Lower leg skin (tissue), 4 donors: ENCODE measurements around the gene DUSP2. TPM values are rescaled to one million over a fixed set of nuclear protein-coding genes. Genes with fewer than 3 reads are reported as not detected.
"Not testable (repeated sequence)": the region's sequence is repeated elsewhere in the genome, so short reads cannot be mapped to it uniquely, and the experiment has no call there.

Experiments used
- DNase-seq, 2 donors: peaks; one replicate each; pipeline ENCODE4 v3.0.0-alpha.2; 2019; ENCODE audit warnings: low spot score in 2 of 2
- H3K4me3 ChIP-seq: fragments of 200-600 bp; sonication (generic); 2 replicates; pipeline ENCODE4 v1.5.1; 2017; ENCODE audit warnings: mild to moderate bottlenecking, low read depth; ENCODE audit not compliant: poor library complexity, severe bottlenecking
- POLR2A ChIP-seq, 2 donors: fragments of 450-650 bp; IDR thresholded peaks; one replicate each; pipeline ENCODE4 v1.6.1; 2016 to 2017; ENCODE audit warnings: antibody characterized with exemption in 2 of 2, mild to moderate bottlenecking in 1 of 2, moderate library complexity in 1 of 2
- WGBS, 2 donors: methylation state at CpG; one replicate each; pipeline ENCODE4 v1.1.5; 2018; 5-methylcytosine and 5-hydroxymethylcytosine counted together
- intact Hi-C: fragments of 100-400 bp; cut with DNase I; formaldehyde crosslinking; loops from one replicate; pipeline ENCODE4 v1.15.0; 2023; ENCODE audit warnings: low total_unique reads
- total RNA-seq, 4 donors: library from RNA; depleted of rRNA; stranded (reverse); fragments of >200 nt; gene quantifications; one replicate each; pipeline ENCODE4 v1.1.0, GENCODE V29; 2016
- TF ChIP-seq, protein P1 (sequence below), 3 donors: fragments of 450-650 bp; IDR thresholded peaks; one replicate each; pipeline ENCODE4 v1.5.1; 2016; ENCODE audit warnings: antibody characterized with exemption in 3 of 3, mild to moderate bottlenecking in 3 of 3, moderate library complexity in 2 of 3

Gene DUSP2
- total RNA-seq, 4 donors from 2014 or later: 39.3 to 57.0 (median 48.8) TPM

DNA sequence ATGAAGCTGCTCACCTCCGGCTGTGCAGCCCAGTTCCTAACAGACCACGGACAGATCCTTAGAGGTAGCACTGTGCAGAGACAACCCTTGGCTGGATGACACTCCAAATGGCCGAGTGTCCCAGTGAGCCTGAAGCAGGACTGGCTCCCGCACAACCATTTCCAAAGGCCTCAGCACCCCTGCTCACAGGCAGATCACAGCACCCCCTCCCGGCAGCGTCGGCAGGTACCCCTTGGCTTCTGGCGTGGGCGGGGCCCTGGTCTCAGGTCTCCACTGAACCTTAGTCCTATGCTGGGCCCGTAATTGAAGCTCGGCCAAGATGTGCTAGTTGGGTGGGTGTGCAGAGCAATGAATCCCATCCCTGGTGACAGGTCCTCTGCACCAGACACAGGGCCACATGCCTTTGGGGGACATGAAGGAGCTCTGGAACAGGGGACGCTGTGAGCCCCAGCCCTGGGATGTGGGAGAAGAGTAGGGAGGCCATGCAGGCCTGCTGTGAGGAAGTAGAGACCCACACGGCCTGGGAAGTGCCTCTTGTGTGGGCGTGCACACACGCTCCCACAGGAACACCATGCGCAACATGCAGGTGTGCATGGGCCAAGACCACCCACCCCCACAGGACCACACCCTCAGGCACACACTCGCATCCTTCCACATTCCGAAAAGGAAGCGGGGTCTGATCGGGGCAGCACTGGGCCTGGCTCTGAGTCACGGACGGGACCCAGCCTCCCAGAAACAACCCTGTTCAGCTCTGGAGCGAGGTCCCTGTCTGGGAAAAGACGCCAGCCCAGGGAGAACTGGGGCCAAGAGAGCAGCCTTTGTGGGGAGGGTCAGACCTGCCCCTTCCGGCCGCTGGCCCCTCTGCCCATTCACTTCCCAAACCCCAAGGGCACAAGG, 2.8 kb downstream of the DUSP2 start:
- TF ChIP-seq POLR2A (IDR thresholded peaks at IDR 0.05): no peak
- TF ChIP-seq, protein P1, sequence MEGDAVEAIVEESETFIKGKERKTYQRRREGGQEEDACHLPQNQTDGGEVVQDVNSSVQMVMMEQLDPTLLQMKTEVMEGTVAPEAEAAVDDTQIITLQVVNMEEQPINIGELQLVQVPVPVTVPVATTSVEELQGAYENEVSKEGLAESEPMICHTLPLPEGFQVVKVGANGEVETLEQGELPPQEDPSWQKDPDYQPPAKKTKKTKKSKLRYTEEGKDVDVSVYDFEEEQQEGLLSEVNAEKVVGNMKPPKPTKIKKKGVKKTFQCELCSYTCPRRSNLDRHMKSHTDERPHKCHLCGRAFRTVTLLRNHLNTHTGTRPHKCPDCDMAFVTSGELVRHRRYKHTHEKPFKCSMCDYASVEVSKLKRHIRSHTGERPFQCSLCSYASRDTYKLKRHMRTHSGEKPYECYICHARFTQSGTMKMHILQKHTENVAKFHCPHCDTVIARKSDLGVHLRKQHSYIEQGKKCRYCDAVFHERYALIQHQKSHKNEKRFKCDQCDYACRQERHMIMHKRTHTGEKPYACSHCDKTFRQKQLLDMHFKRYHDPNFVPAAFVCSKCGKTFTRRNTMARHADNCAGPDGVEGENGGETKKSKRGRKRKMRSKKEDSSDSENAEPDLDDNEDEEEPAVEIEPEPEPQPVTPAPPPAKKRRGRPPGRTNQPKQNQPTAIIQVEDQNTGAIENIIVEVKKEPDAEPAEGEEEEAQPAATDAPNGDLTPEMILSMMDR (IDR thresholded peaks at IDR 0.05): no peak
- no peak overlapping the region for H3K4me3 ChIP-seq
- intact Hi-C loops: no loop called here

DNA sequence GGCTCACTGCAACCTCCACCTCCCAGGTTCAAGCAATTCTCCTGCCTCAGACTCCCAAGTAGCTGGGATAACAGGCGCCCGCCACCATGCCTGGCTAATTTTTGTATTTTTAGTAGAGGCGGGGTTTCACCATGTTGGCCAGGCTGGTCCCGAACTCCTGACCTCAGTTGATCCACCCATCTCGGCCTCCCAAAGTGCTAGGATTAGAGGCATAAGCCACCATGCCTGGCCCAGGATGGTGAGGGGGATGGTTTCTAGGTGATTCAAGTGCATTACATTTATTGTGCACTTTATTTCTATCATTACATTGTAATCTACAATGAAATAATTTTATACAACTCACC, 3.6 kb downstream of the DUSP2 start:
- intact Hi-C loops, H3K4me3 ChIP-seq, DNase-seq: not testable (repeated sequence)
- 94 to 95% methylated on average over 5 of the region's 5 CpGs for WGBS, 2 donors

More for the DNA sequence above, 2.8 kb downstream of the DUSP2 start:
- whole genome bisulfite sequencing, 2 donors: 75 to 86% methylated on average over 22 to 26 of the region's 26 CpGs
- no peak for DNase-seq

DNA sequence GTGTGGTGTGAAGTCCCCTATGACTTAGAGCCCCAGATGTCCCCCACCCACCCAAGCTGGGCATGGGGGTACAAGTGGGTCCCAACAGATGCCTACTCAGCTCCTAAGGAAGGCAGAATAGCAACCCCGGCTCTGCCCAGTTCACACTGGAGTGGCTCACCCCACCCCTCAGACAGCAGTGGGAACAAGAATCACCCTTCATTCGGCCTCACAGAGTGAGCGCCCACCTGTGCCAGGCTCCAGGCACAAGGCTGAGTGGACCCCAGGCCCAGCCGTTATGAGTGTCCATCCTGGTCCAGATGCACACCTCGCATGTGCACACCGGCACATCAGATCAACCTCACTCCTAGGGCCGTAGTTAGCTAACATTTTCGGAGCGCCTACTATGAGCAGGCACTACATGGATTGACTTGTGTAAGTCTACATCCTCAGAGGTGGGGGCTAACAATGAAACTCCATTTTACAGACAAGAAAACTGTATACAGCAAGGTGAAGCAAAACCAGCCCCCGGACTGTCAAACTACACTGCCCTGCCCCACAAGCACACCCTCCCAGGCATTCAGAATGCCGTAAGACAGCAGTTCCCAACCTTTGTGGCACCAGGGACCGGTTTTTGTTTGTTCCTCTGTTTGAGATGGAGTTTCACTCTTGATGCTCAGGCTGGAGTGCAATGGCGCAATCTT, 4.2 kb downstream of the DUSP2 start:
- no peak overlapping the region for H3K4me3 ChIP-seq
- 93% methylated on average over 13 of the region's 13 CpGs for WGBS, 2 donors
- intact Hi-C loops: no loop called here
- TF ChIP-seq, protein P1 (IDR thresholded peaks at IDR 0.05): no peak
- no peak for TF ChIP-seq POLR2A (IDR thresholded peaks at IDR 0.05)
- no peak for DNase-seq

DNA sequence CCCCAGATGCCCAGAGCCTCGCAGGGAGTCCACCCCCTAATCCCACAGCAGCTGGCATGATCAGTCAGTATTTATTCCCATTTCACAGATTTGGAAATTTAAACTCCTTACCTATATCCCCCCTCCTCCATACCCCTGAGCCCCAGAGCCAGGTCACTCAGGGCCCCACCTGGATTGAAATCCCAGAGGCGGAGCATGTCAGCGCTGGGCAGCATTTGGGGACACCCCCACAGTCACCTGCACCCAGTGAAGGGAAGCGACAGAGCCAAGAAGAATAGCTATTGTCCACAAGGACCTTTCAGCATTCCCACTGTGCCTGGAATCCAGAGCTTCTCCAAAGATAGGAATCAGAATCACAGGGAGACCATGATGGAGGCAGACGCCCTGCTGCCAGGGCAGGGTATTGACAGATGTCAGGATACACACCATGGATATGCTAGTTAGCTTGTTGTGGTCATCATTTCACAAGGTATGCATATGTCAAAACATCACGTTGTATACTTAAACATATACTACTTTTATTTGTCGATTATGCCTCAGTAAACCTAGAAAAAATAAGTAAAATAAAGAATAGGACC, 6.0 kb downstream of the DUSP2 start:
- DNase-seq: no peak
- TF ChIP-seq POLR2A (IDR thresholded peaks at IDR 0.05): no peak
- TF ChIP-seq, protein P1 (IDR thresholded peaks at IDR 0.05): no peak
- no peak overlapping the region for H3K4me3 ChIP-seq
- intact Hi-C loops: no loop called here
- whole genome bisulfite sequencing, 2 donors: 74 to 83% methylated on average over 6 to 7 of the region's 7 CpGs

DNA sequence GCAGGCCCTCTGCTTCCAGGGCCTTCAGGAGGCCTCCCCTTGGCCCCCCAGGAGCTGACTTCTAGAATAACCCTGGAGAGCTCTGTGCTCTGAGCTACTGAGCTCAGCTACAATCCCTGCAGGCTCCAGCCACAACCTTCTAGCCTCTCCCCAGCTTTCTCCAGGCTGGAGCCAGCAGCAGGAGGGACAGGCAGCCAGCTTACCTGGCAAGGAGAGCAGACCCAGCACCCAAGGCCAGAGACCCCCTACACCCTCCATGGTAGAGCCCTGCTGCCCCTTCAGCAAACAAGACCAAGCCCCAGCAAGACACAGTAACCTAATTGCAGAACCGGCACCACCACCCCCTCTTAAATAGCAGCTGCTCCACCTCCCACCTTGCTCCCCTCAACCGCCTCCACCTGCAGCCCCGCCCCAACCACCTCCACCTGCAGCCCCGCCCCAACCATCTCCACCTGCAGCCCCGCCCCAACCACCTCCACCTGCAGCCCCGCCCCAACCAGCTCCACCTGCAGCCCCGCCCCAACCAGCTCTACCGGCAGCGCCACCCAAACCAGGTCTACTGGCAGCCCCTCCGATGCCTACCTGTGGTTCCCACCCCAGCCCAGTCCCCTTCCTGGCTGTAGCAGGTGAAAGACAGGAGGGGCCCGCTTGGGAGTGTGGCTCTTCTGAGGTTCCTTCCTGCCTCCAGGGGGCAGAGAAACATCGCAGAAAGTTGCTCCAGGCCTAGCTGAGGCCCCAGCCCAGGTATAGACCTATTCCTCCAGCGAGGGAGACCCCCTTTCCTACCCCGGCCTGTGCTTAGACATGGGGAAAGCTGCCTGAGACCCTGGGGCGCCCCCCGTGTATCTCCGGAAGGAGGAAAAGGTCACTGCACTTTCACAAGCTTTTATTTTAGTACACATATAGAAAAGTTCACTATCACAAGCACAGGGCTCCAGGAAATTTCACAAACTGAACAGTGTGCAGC, 6.8 kb downstream of the DUSP2 start, which contains the start of gene ASTL:
Gene ASTL (minus strand): TSS at position 324 of the 967 bp plus-strand sequence. CDS start 66 bp downstream, at position 258.
- intact Hi-C loops: no loop called here

More for the DNA sequence above, 6.8 kb downstream of the DUSP2 start, which contains the start of gene ASTL:
- H3K4me3 ChIP-seq: no peak within 1 kb of the TSS
- TF ChIP-seq POLR2A (IDR thresholded peaks at IDR 0.05): no peak
- TF ChIP-seq, protein P1 (IDR thresholded peaks at IDR 0.05): no peak
- 15 to 20% methylated on average over 15 to 16 of the region's 17 CpGs for WGBS, 2 donors
- peak in 1 of 2 donors; percentile 44 for DNase-seq
